HG02981 (cell line): ENCODE data around the gene GLRX5.

Source experiments
- ATAC-seq: cut with Tn5 transposase; IDR thresholded peaks from one replicate; pipeline ENCODE4 v1.9.1; 2021; ENCODE audit warnings: mild to moderate bottlenecking, moderate library complexity; ENCODE audit not compliant: unreplicated experiment

The GLRX5 gene

GRCh38 chr14:95534299-95535225, at the start of gene GLRX5:
TSS of gene GLRX5 (plus strand) at chr14:95535050. CDS start at chr14:95535090, 40 bp downstream.
- ATAC-seq = peak; percentile 85

- no peak for ATAC-seq
These were observed 49.5 kb upstream of the GLRX5 start for GRCh38 chr14:95485222-95485819.

DNA sequence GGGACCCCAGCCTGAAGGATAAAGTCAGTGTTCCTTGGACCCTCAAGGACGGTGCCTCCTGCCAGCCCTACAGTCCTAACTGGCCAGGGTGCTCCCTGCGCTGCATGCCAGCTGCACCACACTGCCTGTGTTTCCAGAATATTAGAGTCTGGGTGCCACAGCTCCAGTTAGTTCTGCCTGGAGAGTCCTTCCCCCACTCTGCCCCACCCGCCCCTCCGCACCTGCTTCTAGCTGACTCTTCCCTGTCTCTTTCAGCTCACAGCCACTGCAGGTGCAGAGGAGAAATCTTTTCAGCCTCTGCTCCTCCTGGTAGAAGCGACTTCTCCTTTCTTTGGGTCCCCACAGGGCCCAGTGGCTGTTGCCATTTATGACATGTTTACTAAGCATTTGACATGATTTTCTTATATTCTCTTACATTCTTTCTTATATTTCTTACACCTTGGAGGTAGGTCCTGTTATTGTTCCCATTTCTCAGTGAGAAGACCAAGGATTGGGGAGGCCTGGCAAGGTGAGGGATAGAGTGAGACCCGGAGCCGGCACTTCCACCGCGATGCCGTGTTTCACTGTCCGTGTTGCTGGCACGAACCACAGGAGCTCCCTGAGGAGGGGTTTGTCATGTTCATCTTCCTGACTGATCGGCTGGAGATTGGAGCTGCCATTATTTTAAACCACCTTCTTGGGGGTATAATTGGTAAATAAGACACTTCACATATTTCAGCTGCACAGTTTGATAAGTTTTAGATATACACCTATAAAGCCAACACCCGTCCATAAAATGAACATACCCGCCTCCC, 47.8 kb upstream of the GLRX5 start:
- peak; percentile 57 for ATAC-seq

DNA sequence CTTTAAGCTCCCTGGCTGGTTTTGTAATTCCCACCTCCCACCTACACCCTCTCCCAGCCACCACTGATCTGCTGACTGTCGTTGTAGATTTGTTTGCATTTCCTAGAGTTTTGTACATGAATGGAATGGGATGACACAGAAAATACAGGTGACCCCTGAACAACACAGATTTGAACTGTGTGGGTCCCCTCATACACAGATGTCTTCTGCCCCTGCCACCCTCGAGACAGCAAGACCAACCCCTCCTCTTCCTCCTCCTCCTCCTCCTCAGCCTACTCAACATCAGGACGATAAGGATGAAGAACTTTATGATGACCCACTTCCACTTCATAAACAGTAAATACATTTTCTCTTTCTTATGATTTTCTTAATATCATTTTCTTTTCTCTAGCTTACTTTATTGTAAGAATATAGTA, 47.2 kb upstream of the GLRX5 start:
- no peak for ATAC-seq

- ATAC-seq = no peak
These were observed 46.3 kb upstream of the GLRX5 start for GRCh38 chr14:95488376-95489213.

DNA sequence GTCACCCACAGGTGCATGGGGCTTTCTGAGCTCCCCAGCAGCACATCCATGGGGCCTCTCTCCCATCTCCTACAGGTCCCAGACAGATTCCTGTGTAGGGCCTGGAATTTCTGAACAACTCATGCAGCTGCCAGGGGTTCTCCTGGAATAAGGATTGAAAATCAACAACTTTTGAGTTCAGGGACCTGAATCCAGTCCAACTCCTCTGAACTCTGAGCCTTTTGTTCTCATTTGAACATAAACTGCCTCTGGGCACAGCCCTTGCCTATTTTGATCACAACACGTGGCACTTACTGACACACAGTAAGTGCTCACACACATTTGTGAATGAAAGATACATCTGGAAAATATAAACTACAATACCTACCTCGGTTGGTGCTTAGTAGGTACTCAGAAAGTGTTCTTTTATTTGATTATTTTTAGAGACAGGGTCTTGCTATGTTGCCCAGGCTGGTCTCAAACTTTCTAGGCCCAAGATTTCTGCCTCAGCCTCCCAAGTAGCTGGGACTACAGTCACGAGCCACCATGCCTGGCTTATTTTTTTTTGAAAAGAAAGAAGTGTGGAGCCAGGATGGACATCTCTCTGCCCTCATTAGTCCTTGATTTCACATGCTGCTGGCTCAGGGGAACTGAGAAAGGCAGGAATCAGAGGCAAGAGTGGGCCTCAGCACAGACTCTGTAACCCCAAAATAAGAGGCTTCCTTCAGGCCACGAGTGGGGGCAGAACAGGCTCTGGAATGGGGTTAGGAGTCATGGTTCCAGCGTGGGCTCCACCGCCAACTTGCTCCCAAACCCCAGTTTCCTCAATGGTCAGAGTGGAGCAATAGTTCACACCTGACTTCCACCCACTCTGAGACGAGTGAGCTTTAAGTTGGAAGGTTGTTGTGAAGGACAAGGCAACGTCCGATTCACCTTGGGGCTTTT, 45.4 kb upstream of the GLRX5 start:
- ATAC-seq = no peak

- no peak for ATAC-seq
These were observed 44.7 kb upstream of the GLRX5 start for GRCh38 chr14:95490138-95490509.

DNA sequence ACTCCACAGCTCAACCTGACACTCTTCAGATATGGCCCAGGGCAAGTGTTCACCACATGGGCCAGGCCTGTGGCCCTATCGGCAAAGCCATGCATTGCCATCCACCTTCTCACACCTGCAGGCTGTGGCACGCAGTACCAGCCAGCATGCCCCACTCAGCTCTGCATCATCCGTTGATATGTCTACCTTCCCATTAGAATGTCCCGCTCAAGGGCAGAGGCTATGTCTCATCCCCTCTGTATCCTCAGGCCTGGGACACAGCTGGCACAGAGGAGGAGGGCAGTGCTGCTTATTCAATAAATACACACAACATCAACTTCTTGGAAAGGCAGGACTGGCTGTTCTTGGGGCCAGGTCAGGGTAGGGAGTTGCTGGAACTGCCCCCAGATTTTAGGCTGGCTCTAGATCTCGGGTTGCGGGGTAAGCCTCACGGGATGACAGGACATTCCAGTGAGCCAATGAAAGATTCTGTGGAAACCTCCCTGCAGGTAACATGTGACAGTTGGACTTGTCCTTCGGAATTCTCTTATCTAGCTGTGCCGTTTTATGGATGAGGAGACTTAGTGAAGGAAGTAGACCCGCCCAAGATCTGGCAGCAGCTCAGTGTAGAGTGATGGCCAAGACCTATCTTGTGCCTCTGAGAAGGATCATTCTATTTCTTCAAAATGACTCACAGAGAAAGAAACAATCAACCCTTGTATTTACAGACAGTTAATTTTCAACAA, 44.0 kb upstream of the GLRX5 start:
- ATAC-seq = no peak

- ATAC-seq = no peak
These were observed 42.8 kb upstream of the GLRX5 start for GRCh38 chr14:95491936-95492608.

GRCh38 chr14:95493503-95493902, 41.3 kb upstream of the GLRX5 start:
- no peak for ATAC-seq

DNA sequence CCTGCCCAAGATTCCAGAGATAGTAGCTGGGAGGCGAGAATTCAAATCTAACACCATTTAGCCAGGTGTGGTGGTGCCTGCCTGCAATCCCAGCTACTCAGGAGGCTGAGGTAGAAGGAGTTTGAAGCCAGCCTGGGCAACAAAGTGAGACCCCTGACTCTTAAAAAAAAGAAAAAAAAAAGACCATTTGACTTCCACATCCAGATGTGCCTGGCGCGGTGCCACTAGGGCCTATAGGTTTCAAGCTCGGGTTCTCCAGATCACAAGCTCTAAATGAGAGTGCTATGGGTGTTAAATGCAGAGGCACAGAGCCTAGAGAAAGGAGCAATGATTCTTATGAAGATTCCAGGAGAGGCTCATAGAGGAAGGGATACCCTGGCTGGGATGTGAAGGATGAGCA, 40.9 kb upstream of the GLRX5 start:
- ATAC-seq = no peak

DNA sequence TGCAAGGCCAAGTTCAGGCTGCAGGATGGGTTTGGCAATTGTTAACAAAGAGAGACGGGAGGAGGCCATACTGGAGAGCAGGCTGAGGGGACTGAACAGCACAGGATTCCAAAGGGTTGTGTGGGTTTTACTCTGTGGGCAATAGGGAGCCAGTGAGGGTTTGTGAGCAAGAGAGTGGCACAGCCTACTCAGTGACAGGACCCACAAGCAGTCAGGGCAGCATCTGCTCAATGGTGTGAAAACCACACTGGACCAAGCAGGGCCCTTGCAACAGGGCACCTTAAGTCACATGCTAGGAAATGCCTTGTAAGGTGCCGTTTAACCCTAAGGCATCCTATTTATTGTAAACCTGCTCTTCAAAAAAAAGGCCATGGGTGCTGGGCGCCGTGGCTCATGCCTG, 40.4 kb upstream of the GLRX5 start:
- no peak for ATAC-seq

GRCh38 chr14:95495076-95495475, 39.8 kb upstream of the GLRX5 start:
- ATAC-seq = no peak

DNA sequence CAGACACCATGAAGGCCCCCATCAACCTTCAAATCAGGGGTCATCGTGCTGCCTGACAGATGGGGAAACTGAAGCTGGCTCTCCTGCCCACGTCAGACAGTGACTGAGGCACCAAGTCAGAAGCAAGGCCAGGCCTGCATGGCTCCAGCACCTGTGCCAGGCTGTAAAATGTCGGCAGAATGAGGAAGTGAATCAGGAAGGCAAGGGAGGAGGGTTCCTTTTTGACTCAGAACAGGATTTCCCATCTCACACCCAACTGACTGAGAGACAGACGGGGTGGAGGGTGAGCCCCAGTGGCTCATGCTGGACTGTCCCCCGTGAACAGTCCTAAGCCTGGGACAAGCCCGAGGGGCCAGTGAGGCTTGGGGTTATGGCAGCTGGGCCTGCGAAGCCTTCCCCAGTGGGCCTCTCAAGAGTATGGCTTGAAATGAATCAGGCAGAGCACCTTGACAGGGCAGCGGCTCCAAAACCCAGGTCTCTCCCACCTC, 39.3 kb upstream of the GLRX5 start:
- ATAC-seq = peak; percentile 86

DNA sequence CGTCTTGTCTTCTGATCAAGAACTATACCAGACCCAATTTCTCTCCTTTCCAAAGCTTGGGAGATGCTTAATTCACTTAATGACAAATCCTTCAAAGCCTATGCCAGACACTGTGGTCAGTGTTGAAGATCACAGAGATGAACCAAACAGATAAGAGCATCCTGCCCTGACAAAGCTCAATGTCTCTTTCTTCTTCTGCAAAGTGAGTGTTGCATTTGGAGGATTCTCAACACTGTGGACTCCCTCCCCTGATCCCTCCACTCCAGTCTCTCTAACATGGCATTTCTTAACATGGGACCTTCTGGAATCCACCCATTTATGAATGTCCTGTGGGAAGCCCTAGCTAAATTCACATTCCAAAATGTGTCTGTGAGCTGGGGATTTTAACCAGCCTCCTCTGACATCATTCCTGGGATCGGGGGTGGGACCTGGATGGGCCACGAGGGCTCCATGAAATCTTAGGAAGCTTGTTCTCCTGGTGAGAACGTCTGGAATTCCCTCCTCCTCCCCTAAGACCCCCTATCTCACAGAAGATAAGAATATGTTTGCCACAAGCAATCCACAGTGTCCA, 38.7 kb upstream of the GLRX5 start:
- no peak for ATAC-seq

- no peak for ATAC-seq
These were observed 38.1 kb upstream of the GLRX5 start for GRCh38 chr14:95496690-95497259.

DNA sequence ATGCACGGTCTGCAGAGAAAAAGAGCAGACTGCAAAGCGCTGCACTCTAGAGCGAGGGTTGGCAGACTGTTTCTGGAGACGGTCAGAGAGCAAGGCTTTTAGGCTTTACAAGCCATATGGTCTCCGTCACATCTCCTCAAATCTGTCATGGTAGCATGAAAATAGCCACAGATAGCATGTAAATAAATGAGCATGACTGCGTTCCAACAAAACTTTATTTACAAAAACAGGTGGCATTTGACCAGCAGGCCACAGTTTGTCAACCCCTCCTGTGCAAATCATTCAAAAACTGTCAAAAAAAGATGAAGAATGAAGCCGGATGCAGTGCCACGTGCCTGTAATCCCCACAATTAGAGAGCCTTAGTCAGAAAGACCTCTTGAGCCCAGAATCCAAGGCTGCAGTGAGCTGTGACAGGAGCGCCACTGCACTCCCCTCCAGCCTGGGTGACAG, 37.3 kb upstream of the GLRX5 start:
- no peak for ATAC-seq
